ENCODE results near the gene COL4A4. TPM values are rescaled to one million over a fixed set of nuclear protein-coding genes. Genes with fewer than 3 reads are reported as not detected.

Gene COL4A4
- total and polyA plus RNA-seq, 2 of the 13 experiments (the other 11 are each of a cell fraction or from before 2014, with no cell fraction given), result not detected

DNA sequence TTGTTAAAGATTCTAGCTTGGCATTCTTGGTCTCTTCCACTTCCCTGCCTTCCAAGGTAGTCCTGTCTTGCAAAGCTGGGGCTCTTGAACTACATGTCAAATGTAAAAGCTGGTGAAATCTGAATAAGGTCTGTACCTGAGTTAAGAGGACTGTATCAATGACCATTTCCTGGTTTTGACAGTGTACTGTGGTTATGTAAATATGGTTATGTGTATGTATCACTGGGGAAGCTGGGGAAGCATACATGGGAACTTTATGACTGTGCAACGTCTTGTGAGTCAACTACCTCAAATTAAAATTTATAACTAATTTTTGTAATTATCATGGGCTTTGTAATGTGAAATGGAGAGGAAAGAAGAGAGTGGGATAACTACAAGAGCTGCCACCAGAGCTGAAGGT lies 81.7 kb downstream of the COL4A4 start:
- Histone ChIP-seq H3K27me3 (ENCODE audit: control insufficient read depth in 1 of 2, insufficient read depth in 2 of 2, low read length in 2 of 2) (no peaks in the 10 kb centered on the region), H3K27ac (ENCODE audit: extremely low read length, insufficient read depth, low read length) (no peak overlapping the region), H4K20me1 (ENCODE audit: insufficient read depth, low read length) (no peaks in the 10 kb centered on the region), H3K4me2 (ENCODE audit: low read depth, low read length) (no peak overlapping the region), H3K9me3 (ENCODE audit: low read length) (no peaks in the 10 kb centered on the region), H3K4me3 (replicated peaks in 1 of 3; ENCODE audit: insufficient read depth in 1 of 3, low read depth in 2 of 3, low read length in 3 of 3) (no peak overlapping the region), H3K79me2 (ENCODE audit: insufficient read depth, low read length) (no peaks in the 10 kb centered on the region), H3K36me3 (replicated peaks in 1 of 2; ENCODE audit: control insufficient read depth in 1 of 2, insufficient read depth in 2 of 2, low read length in 2 of 2) (no peaks in the 10 kb centered on the region), H3K9ac (ENCODE audit: insufficient read depth, low read depth, low read length) (no peak overlapping the region), H3K4me1 (ENCODE audit: insufficient read depth, low read length) (no peaks in the 10 kb centered on the region), H2AFZ (ENCODE audit: low read length) (no peak overlapping the region)
- in situ Hi-C loops (cut with HindIII; ENCODE audit: extremely low pct_ligation_motif_present, low pct_unique_long_range_greater_than_20kb), result no loop called here
- FAIRE-seq (peak; percentile 37), ATAC-seq (no peak), DNase-seq (ENCODE audit: low spot score) (no peak)
- TF ChIP-seq ZNF672 (CRISPR knock-in tag; IDR thresholded peaks at IDR 0.05) (no peak), XBP1 (CRISPR knock-in tag; IDR thresholded peaks at IDR 0.05) (no peak), PAF1 (CRISPR knock-in tag; IDR thresholded peaks at IDR 0.05) (no peak), ZNF430 (CRISPR knock-in tag; IDR thresholded peaks at IDR 0.05) (no peak), MTA1 (CRISPR knock-in tag; IDR thresholded peaks at IDR 0.05; ENCODE audit: borderline replicate concordance) (no peak), CREB1 (IDR thresholded peaks at IDR 0.05) (no peak), CREB1 (CRISPR knock-in tag; IDR thresholded peaks at IDR 0.05) (no peak), ZNF746 (CRISPR knock-in tag; IDR thresholded peaks at IDR 0.05) (no peak), RARA (CRISPR knock-in tag; IDR thresholded peaks at IDR 0.05) (no peak), ZNF44 (CRISPR knock-in tag; IDR thresholded peaks at IDR 0.05) (no peak), ZNF703 (CRISPR knock-in tag; IDR thresholded peaks at IDR 0.05; ENCODE audit: borderline replicate concordance) (no peak), KLF13 (CRISPR knock-in tag; IDR thresholded peaks at IDR 0.05) (no peak), ZNF883 (CRISPR knock-in tag; IDR thresholded peaks at IDR 0.05; ENCODE audit: not compliant biosample characterization) (no peak), HNRNPH1 (optimal IDR thresholded peaks at IDR 0.05; ENCODE audit: low read depth, low read length) (no peak), JUNB (CRISPR knock-in tag; IDR thresholded peaks at IDR 0.05; ENCODE audit: borderline replicate concordance) (no peak), SRSF1 (optimal IDR thresholded peaks at IDR 0.05; ENCODE audit: low read depth, low read length) (no peak), NFKB2 (CRISPR knock-in tag; IDR thresholded peaks at IDR 0.05; ENCODE audit: borderline replicate concordance) (no peak)
- TF ChIP-seq, protein P1, sequence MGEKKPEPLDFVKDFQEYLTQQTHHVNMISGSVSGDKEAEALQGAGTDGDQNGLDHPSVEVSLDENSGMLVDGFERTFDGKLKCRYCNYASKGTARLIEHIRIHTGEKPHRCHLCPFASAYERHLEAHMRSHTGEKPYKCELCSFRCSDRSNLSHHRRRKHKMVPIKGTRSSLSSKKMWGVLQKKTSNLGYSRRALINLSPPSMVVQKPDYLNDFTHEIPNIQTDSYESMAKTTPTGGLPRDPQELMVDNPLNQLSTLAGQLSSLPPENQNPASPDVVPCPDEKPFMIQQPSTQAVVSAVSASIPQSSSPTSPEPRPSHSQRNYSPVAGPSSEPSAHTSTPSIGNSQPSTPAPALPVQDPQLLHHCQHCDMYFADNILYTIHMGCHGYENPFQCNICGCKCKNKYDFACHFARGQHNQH (CRISPR knock-in tag; IDR thresholded peaks at IDR 0.05), result no peak
- TF ChIP-seq, protein P2, sequence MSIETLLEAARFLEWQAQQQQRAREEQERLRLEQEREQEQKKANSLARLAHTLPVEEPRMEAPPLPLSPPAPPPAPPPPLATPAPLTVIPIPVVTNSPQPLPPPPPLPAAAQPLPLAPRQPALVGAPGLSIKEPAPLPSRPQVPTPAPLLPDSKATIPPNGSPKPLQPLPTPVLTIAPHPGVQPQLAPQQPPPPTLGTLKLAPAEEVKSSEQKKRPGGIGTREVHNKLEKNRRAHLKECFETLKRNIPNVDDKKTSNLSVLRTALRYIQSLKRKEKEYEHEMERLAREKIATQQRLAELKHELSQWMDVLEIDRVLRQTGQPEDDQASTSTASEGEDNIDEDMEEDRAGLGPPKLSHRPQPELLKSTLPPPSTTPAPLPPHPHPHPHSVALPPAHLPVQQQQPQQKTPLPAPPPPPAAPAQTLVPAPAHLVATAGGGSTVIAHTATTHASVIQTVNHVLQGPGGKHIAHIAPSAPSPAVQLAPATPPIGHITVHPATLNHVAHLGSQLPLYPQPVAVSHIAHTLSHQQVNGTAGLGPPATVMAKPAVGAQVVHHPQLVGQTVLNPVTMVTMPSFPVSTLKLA (IDR thresholded peaks at IDR 0.05), result no peak
- TF ChIP-seq, protein P3, sequence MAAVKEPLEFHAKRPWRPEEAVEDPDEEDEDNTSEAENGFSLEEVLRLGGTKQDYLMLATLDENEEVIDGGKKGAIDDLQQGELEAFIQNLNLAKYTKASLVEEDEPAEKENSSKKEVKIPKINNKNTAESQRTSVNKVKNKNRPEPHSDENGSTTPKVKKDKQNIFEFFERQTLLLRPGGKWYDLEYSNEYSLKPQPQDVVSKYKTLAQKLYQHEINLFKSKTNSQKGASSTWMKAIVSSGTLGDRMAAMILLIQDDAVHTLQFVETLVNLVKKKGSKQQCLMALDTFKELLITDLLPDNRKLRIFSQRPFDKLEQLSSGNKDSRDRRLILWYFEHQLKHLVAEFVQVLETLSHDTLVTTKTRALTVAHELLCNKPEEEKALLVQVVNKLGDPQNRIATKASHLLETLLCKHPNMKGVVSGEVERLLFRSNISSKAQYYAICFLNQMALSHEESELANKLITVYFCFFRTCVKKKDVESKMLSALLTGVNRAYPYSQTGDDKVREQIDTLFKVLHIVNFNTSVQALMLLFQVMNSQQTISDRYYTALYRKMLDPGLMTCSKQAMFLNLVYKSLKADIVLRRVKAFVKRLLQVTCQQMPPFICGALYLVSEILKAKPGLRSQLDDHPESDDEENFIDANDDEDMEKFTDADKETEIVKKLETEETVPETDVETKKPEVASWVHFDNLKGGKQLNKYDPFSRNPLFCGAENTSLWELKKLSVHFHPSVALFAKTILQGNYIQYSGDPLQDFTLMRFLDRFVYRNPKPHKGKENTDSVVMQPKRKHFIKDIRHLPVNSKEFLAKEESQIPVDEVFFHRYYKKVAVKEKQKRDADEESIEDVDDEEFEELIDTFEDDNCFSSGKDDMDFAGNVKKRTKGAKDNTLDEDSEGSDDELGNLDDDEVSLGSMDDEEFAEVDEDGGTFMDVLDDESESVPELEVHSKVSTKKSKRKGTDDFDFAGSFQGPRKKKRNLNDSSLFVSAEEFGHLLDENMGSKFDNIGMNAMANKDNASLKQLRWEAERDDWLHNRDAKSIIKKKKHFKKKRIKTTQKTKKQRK (IDR thresholded peaks at IDR 0.05; ENCODE audit: low read length), result no peak
- ChIA-PET POLR2A (no interaction called here), CTCF (ENCODE audit: low intra/inter-chr PET ratio, low total read pairs) (no interaction called here)
- intact Hi-C loops (cut with micrococcal nuclease; ENCODE audit: unreplicated experiment), result no loop called here
- 2% methylated on average over 1 of the region's 1 CpG for WGBS (ENCODE audit: low lambda C conversion rate)
- BruUV-seq (replicated peaks), result no TSS peak

Measured in HepG2 (cell line).